PC-9 (cell line): ENCODE results near the gene FGF1. TPM values are rescaled to one million over a fixed set of nuclear protein-coding genes. Genes with fewer than 3 reads are reported as not detected.

Experiments used
- BruUV-seq: library from RNA; stranded (reverse); fragments of 400-500 nt; replicated peaks from 2 replicates; lab custom pipeline; 2021; lab: Mats Ljungman, UMichigan
- CTCF ChIA-PET: fragments of 300-600 bp; sonication (Branson Sonifier 250); formaldehyde crosslinking; loops from one replicate; lab custom pipeline; 2022; ENCODE audit warnings: antibody characterized with exemption; lab: Charles Lee
- POLR2A ChIA-PET: fragments of 300-600 bp; sonication (Branson Sonifier 250); formaldehyde crosslinking; loops from one replicate; lab custom pipeline; 2022; ENCODE audit warnings: antibody characterized with exemption; ENCODE audit not compliant: unreplicated experiment; lab: Charles Lee
- DNase-seq, 2 experiments: peaks; one replicate each; pipeline versions ENCODE4 v3.0.0 to v3.0.0-alpha.2; 2015 to 2022; ENCODE audit warnings: mixed read lengths in 1 of 2
- H2AFZ ChIP-seq: fragments of 200-600 bp; sonication (generic); 2 replicates; pipeline ENCODE4 v1.8.1; 2017; ENCODE audit warnings: antibody characterized with exemption
- H3F3A ChIP-seq: fragments of 200-600 bp; sonication (generic); 2 replicates; pipeline ENCODE4 v1.8.1; 2017; ENCODE audit warnings: antibody characterized with exemption, mild to moderate bottlenecking, low read depth; ENCODE audit not compliant: insufficient read depth
- H3K27ac ChIP-seq: fragments of 200-600 bp; sonication (generic); 2 replicates; pipeline ENCODE4 v1.6.1; 2016; ENCODE audit warnings: mixed run types
- H3K27me3 ChIP-seq: fragments of 200-600 bp; sonication (generic); 2 replicates; pipeline ENCODE4 v1.6.1; 2016; ENCODE audit warnings: low read depth, mixed run types; ENCODE audit not compliant: insufficient read depth
- H3K36me3 ChIP-seq: fragments of 200-600 bp; sonication (generic); 2 replicates; pipeline ENCODE4 v1.6.1; 2016; ENCODE audit warnings: low read depth, mixed run types
- H3K4me1 ChIP-seq: fragments of 200-600 bp; sonication (generic); replicated peaks from 2 replicates; pipeline ENCODE4 v1.6.1; 2016; ENCODE audit warnings: mixed run types; ENCODE audit not compliant: insufficient read depth
- H3K4me2 ChIP-seq: fragments of 200-600 bp; sonication (generic); 2 replicates; pipeline ENCODE4 v1.6.1; 2017; ENCODE audit warnings: mixed run types
- H3K4me3 ChIP-seq: fragments of 200-600 bp; sonication (generic); 2 replicates; pipeline ENCODE4 v1.6.1; 2016; ENCODE audit warnings: mixed run types
- H3K79me2 ChIP-seq: fragments of 200-600 bp; sonication (generic); 2 replicates; pipeline ENCODE4 v1.6.1; 2017; ENCODE audit warnings: low read depth, mixed run types
- H3K9me2 ChIP-seq: fragments of 200-600 bp; sonication (generic); 2 replicates; pipeline ENCODE4 v1.8.1; 2017; ENCODE audit warnings: mild to moderate bottlenecking; ENCODE audit not compliant: insufficient read depth
- H3K9me3 ChIP-seq: fragments of 200-600 bp; sonication (generic); 2 replicates; pipeline ENCODE4 v1.8.1; 2016; ENCODE audit warnings: low read depth; ENCODE audit not compliant: insufficient read depth
- H4K20me1 ChIP-seq: fragments of 200-600 bp; sonication (generic); 2 replicates; pipeline ENCODE4 v1.8.1; 2017; ENCODE audit not compliant: insufficient read depth
- CTCF ChIP-seq: fragments of 200-600 bp; sonication (generic); conservative IDR thresholded peaks from 2 replicates; pipeline ENCODE4 v1.6.1; 2017; ENCODE audit warnings: mixed run types, antibody characterized with exemption, mild to moderate bottlenecking, moderate library complexity
- EZH2 ChIP-seq: fragments of 200-600 bp; sonication (generic); IDR thresholded peaks from 2 replicates; pipeline ENCODE4 v1.8.0; 2017; ENCODE audit warnings: antibody characterized with exemption, low read depth
- intact Hi-C: fragments of 100-400 bp; cut with micrococcal nuclease; formaldehyde crosslinking; loops from one replicate; pipeline ENCODE4 v1.10.0; 2022; ENCODE audit not compliant: unreplicated experiment
- total RNA-seq: library from RNA; stranded (reverse); gene quantifications from 2 replicates; pipeline ENCODE4 v1.2.3, GENCODE V29; 2021

The FGF1 gene
- total RNA-seq, 1 experiment from 2014 or later = 0.44 TPM

- BruUV-seq = no TSS peak
- POLR2A ChIA-PET = interaction anchor here (0.6 to 0.7 kb wide), 3 partner anchors 41 to 750 kb away, joined by 4 to 8 read pairs (median 5); no protein-coding TSS in a partner anchor
These were observed 31.8 kb upstream of the FGF1 start for GRCh38 chr5:142717582-142718215.

GRCh38 chr5:142716963-142717362 lies 31.1 kb upstream of the FGF1 start:
- intact Hi-C loops = loop anchor here (1.0 to 5.0 kb wide), 6 partner anchors 150 to 1470 kb away; no protein-coding TSS in a partner anchor
- H3F3A ChIP-seq = peaks cover 35% of the 10 kb centered on the region
- H3K9me3 ChIP-seq = no peaks in the 10 kb centered on the region
- no TSS peak for BruUV-seq
- H3K79me2 ChIP-seq = no peaks in the 10 kb centered on the region
- no peaks in the 10 kb centered on the region for H4K20me1 ChIP-seq
- no peaks in the 10 kb centered on the region for H3K27me3 ChIP-seq
- peaks cover 30% of the 10 kb centered on the region for H3K4me1 ChIP-seq
- peak in 1 of 2 experiments; percentile 31 for DNase-seq
- no peak overlapping the region for H3K4me2 ChIP-seq
- H3K36me3 ChIP-seq = no peaks in the 10 kb centered on the region
- ChIA-PET POLR2A (no interaction called here), CTCF (interaction anchor here (0.6 to 4.0 kb wide), 7 partner anchors 31 to 197 kb away, joined by 3 to 13 read pairs (median 8); no protein-coding TSS in a partner anchor)
- no peak overlapping the region for H3K27ac ChIP-seq
- TF ChIP-seq EZH2 (no peak), CTCF (no peak)
- no peaks in the 10 kb centered on the region for H3K9me2 ChIP-seq
- H3K4me3 ChIP-seq = no peak overlapping the region
- H2AFZ ChIP-seq = no peak overlapping the region

More at GRCh38 chr5:142717582-142718215, 31.8 kb upstream of the FGF1 start:
- no peaks in the 10 kb centered on the region for H3K9me3 ChIP-seq
- no peaks in the 10 kb centered on the region for H3K27me3 ChIP-seq
- intact Hi-C loops = loop anchor here (1.0 to 5.0 kb wide), 6 partner anchors 150 to 1470 kb away; no protein-coding TSS in a partner anchor
- H4K20me1 ChIP-seq = no peaks in the 10 kb centered on the region
- H3K27ac ChIP-seq = no peak overlapping the region
- H3F3A ChIP-seq = peaks cover 34% of the 10 kb centered on the region
- H3K9me2 ChIP-seq = no peaks in the 10 kb centered on the region
- H3K4me2 ChIP-seq = no peak overlapping the region
- no peaks in the 10 kb centered on the region for H3K79me2 ChIP-seq
- H3K4me3 ChIP-seq = no peak overlapping the region
- H2AFZ ChIP-seq = no peak overlapping the region
- CTCF ChIA-PET = interaction anchor here (0.6 to 4.0 kb wide), 7 partner anchors 30 to 196 kb away, joined by 3 to 13 read pairs (median 8); no protein-coding TSS in a partner anchor
- TF ChIP-seq CTCF (peak; percentile 84), EZH2 (no peak)
- peak; percentile 35 to 45 for DNase-seq
- peaks cover 37% of the 10 kb centered on the region for H3K4me1 ChIP-seq
- H3K36me3 ChIP-seq = no peaks in the 10 kb centered on the region

GRCh38 chr5:142715291-142715690 lies 29.4 kb upstream of the FGF1 start:
- no peaks in the 10 kb centered on the region for H3K9me2 ChIP-seq
- POLR2A ChIA-PET = no interaction called here
- no peaks in the 10 kb centered on the region for H4K20me1 ChIP-seq
- BruUV-seq = no TSS peak
- TF ChIP-seq CTCF (no peak), EZH2 (no peak)
- H3K4me3 ChIP-seq = no peak overlapping the region
- CTCF ChIA-PET = interaction anchor here (4.0 kb wide), 1 partner anchor 174 kb away, joined by 13 read pairs; no protein-coding TSS in a partner anchor
- no peaks in the 10 kb centered on the region for H3K27me3 ChIP-seq
- H3K36me3 ChIP-seq = no peaks in the 10 kb centered on the region
- 0 out of 2 replicates have a peak, but pooled peaks cover 5% of the 10 kb centered on the region for H3K9me3 ChIP-seq
- DNase-seq = no peak
- no peak overlapping the region for H3K27ac ChIP-seq
- intact Hi-C loops = loop anchor here (5.0 kb wide), 1 partner anchor 1472 kb away; no protein-coding TSS in a partner anchor
- H2AFZ ChIP-seq = no peak overlapping the region
- H3K79me2 ChIP-seq = no peaks in the 10 kb centered on the region
- no peak overlapping the region for H3K4me2 ChIP-seq
- H3K4me1 ChIP-seq = peaks cover 14% of the 10 kb centered on the region
- H3F3A ChIP-seq = peaks cover 20% of the 10 kb centered on the region
